ENCODE measurements around the gene C3.
"Not testable (repeated sequence)": the region's sequence is repeated elsewhere in the genome, so short reads cannot be mapped to it uniquely, and the experiment has no call there.

The C3 gene

GRCh38 chr19:6663236-6664201 lies 56.9 kb downstream of the C3 start:
- peaks cover 1% of the 10 kb centered on the region for H3K79me2 ChIP-seq (ENCODE audit: low read length)
- H3K4me1 ChIP-seq (ENCODE audit: low read length), result peaks cover 30% of the 10 kb centered on the region
- H3K36me3 ChIP-seq (replicated peaks; ENCODE audit: low read depth, low read length), result peaks cover 28% of the 10 kb centered on the region
- H3K9ac ChIP-seq (ENCODE audit: low read length), result no peak overlapping the region
- H3K4me2 ChIP-seq (ENCODE audit: low read length), result no peak overlapping the region
- no peak overlapping the region for H3K27ac ChIP-seq (ENCODE audit: low read length)
- H3K4me3 ChIP-seq (ENCODE audit: low read length), result no peak overlapping the region
- no peaks in the 10 kb centered on the region for H4K20me1 ChIP-seq (ENCODE audit: insufficient read depth, low read length)
- no peaks in the 10 kb centered on the region for H3K9me3 ChIP-seq (ENCODE audit: insufficient read depth, low read length)
- TF ChIP-seq CTCF (IDR thresholded peaks at IDR 0.05; ENCODE audit: low read depth, low read length) (no peak), EZH2phosphoT487 (IDR thresholded peaks at IDR 0.05; ENCODE audit: low read depth) (no peak)
- H3K27me3 ChIP-seq (ENCODE audit: low read depth, low read length), result no peaks in the 10 kb centered on the region
- no peak overlapping the region for H2AFZ ChIP-seq (ENCODE audit: low read depth, low read length)

- Histone ChIP-seq H3K9ac (ENCODE audit: low read length) (no peak overlapping the region), H4K20me1 (ENCODE audit: insufficient read depth, low read length) (no peaks in the 10 kb centered on the region), H3K36me3 (replicated peaks; ENCODE audit: low read depth, low read length) (peaks cover 27% of the 10 kb centered on the region), H3K79me2 (ENCODE audit: low read length) (no peaks in the 10 kb centered on the region), H2AFZ (ENCODE audit: low read depth, low read length) (no peak overlapping the region), H3K4me3 (ENCODE audit: low read length) (no peak overlapping the region), H3K4me1 (ENCODE audit: low read length) (peaks cover 29% of the 10 kb centered on the region), H3K4me2 (ENCODE audit: low read length) (no peak overlapping the region), H3K9me3 (ENCODE audit: insufficient read depth, low read length) (no peaks in the 10 kb centered on the region), H3K27me3 (ENCODE audit: low read depth, low read length) (no peaks in the 10 kb centered on the region), H3K27ac (ENCODE audit: low read length) (no peak overlapping the region)
- TF ChIP-seq EZH2phosphoT487 (IDR thresholded peaks at IDR 0.05; ENCODE audit: low read depth) (no peak), CTCF (IDR thresholded peaks at IDR 0.05; ENCODE audit: low read depth, low read length) (no peak)
Measured at GRCh38 chr19:6662702-6663101, 57.7 kb downstream of the C3 start.

GRCh38 chr19:6661509-6662244 lies 58.8 kb downstream of the C3 start:
- Histone ChIP-seq H3K27ac (ENCODE audit: low read length) (peak overlapping the region; percentile 40), H3K4me2 (ENCODE audit: low read length) (peak overlapping the region; percentile 48), H3K36me3 (replicated peaks; ENCODE audit: low read depth, low read length) (peaks cover 24% of the 10 kb centered on the region), H3K4me1 (ENCODE audit: low read length) (peaks cover 29% of the 10 kb centered on the region), H3K4me3 (ENCODE audit: low read length) (peak overlapping the region; percentile 10; the same call in 1 of the 2 replicates)
- H3K9me3 ChIP-seq (ENCODE audit: insufficient read depth, low read length); H2AFZ ChIP-seq (ENCODE audit: low read depth, low read length); H4K20me1 ChIP-seq (ENCODE audit: insufficient read depth, low read length); H3K9ac ChIP-seq (ENCODE audit: low read length); H3K79me2 ChIP-seq (ENCODE audit: low read length); H3K27me3 ChIP-seq (ENCODE audit: low read depth, low read length): not testable (repeated sequence)

- no peak for TF ChIP-seq CTCF (IDR thresholded peaks at IDR 0.05; ENCODE audit: low read depth, low read length)
- no peak for TF ChIP-seq EZH2phosphoT487 (IDR thresholded peaks at IDR 0.05; ENCODE audit: low read depth)
- H3K4me2 ChIP-seq (ENCODE audit: low read length), result no peak overlapping the region
- peaks cover 29% of the 10 kb centered on the region for H3K4me1 ChIP-seq (ENCODE audit: low read length)
- peaks cover 22% of the 10 kb centered on the region for H3K36me3 ChIP-seq (replicated peaks; ENCODE audit: low read depth, low read length)
- H2AFZ ChIP-seq (ENCODE audit: low read depth, low read length), result no peak overlapping the region
- H3K27me3 ChIP-seq (ENCODE audit: low read depth, low read length), result no peaks in the 10 kb centered on the region
- no peaks in the 10 kb centered on the region for H3K9me3 ChIP-seq (ENCODE audit: insufficient read depth, low read length)
- H3K9ac ChIP-seq (ENCODE audit: low read length), result no peak overlapping the region
- no peaks in the 10 kb centered on the region for H4K20me1 ChIP-seq (ENCODE audit: insufficient read depth, low read length)
- no peak overlapping the region for H3K4me3 ChIP-seq (ENCODE audit: low read length)
- H3K79me2 ChIP-seq (ENCODE audit: low read length), result no peaks in the 10 kb centered on the region
- H3K27ac ChIP-seq (ENCODE audit: low read length), result peak overlapping the region; percentile 40; the same call in 1 of the 2 replicates
Measured at GRCh38 chr19:6660930-6661329, 59.5 kb downstream of the C3 start.

GRCh38 chr19:6656390-6656789 lies 64.1 kb downstream of the C3 start:
- not testable (repeated sequence) for H3K4me2 ChIP-seq (ENCODE audit: low read length); H3K27ac ChIP-seq (ENCODE audit: low read length); H3K4me3 ChIP-seq (ENCODE audit: low read length); H2AFZ ChIP-seq (ENCODE audit: low read depth, low read length); H4K20me1 ChIP-seq (ENCODE audit: insufficient read depth, low read length); H3K79me2 ChIP-seq (ENCODE audit: low read length); H3K9me3 ChIP-seq (ENCODE audit: insufficient read depth, low read length); H3K27me3 ChIP-seq (ENCODE audit: low read depth, low read length); H3K36me3 ChIP-seq (replicated peaks; ENCODE audit: low read depth, low read length); H3K9ac ChIP-seq (ENCODE audit: low read length)
- peaks cover 30% of the 10 kb centered on the region for H3K4me1 ChIP-seq (ENCODE audit: low read length)
